Neural cell (in vitro differentiated cells): ENCODE results near the gene CDC45. TPM values are rescaled to one million over a fixed set of nuclear protein-coding genes. Genes with fewer than 3 reads are reported as not detected.

ENCODE experiments used
- H2AFZ ChIP-seq: fragments of 200-600, 300-800 bp; sonication (generic), shearing (Covaris generic); 2 replicates; pipeline ENCODE4 v1.6.0; 2014; ENCODE audit warnings: low read depth, mild to moderate bottlenecking, antibody characterized with exemption, low read length, moderate library complexity
- H3F3A ChIP-seq: fragments of 200-600 bp; shearing (Covaris generic); 2 replicates; pipeline ENCODE4 v1.6.1; 2016; ENCODE audit warnings: mild to moderate bottlenecking, moderate library complexity, mixed read lengths, antibody characterized with exemption, low read length; ENCODE audit not compliant: insufficient read depth, poor library complexity, severe bottlenecking
- H3K27ac ChIP-seq: fragments of 200-600, 300-800 bp; sonication (generic), shearing (Covaris generic); 2 replicates; pipeline ENCODE4 v1.5.1; 2014; ENCODE audit warnings: mild to moderate bottlenecking, low read length, moderate library complexity
- H3K27me3 ChIP-seq: fragments of 300-800, 200-600 bp; sonication (generic), shearing (Covaris generic); 2 replicates; pipeline ENCODE4 v1.6.0; 2014; ENCODE audit warnings: mild to moderate bottlenecking, low read depth, low read length, moderate library complexity; ENCODE audit not compliant: insufficient read depth
- H3K36me3 ChIP-seq: fragments of 300-800, 200-600 bp; sonication (generic), shearing (Covaris generic); 2 replicates; pipeline ENCODE4 v1.5.1; 2014; ENCODE audit warnings: mild to moderate bottlenecking, antibody characterized with exemption, low read length, moderate library complexity; ENCODE audit not compliant: insufficient read depth
- H3K4me2 ChIP-seq: fragments of 300-800, 200-600 bp; sonication (generic), shearing (Covaris generic); 2 replicates; pipeline ENCODE4 v1.6.0; 2014; ENCODE audit warnings: mild to moderate bottlenecking, low read length
- H3K4me3 ChIP-seq: fragments of 300-800, 200-600 bp; sonication (generic), shearing (Covaris generic); 2 replicates; pipeline ENCODE4 v1.5.1; 2014; ENCODE audit warnings: mild to moderate bottlenecking, low read length, moderate library complexity
- H3K79me2 ChIP-seq: fragments of 200-600 bp; shearing (Covaris generic); replicated peaks from 2 replicates; pipeline ENCODE4 v1.6.0; 2014; ENCODE audit warnings: mild to moderate bottlenecking, low read length, moderate library complexity; ENCODE audit not compliant: insufficient read depth
- H3K9ac ChIP-seq: fragments of 300-800, 200-600 bp; sonication (generic), shearing (Covaris generic); 2 replicates; pipeline ENCODE4 v1.6.1; 2016; ENCODE audit warnings: mild to moderate bottlenecking, low read length, mixed read lengths
- H3K9me2 ChIP-seq: fragments of 200-600 bp; shearing (Covaris generic); 2 replicates; pipeline ENCODE4 v1.6.1; 2016; ENCODE audit warnings: mild to moderate bottlenecking, low read length, mixed read lengths; ENCODE audit not compliant: insufficient read depth
- H3K9me3 ChIP-seq: fragments of 200-600, 300-800 bp; sonication (generic), shearing (Covaris generic); 2 replicates; pipeline ENCODE4 v1.6.1; 2016; ENCODE audit warnings: mild to moderate bottlenecking, mixed run types, low read length, moderate library complexity, mixed read lengths
- H4K20me1 ChIP-seq: fragments of 200-600 bp; shearing (Covaris generic); 2 replicates; pipeline ENCODE4 v1.6.1; 2016; ENCODE audit warnings: mild to moderate bottlenecking, mixed run types; ENCODE audit not compliant: insufficient read depth
- EP300 ChIP-seq: fragments of 450-650 bp; conservative IDR thresholded peaks from 2 replicates; pipeline ENCODE4 v1.6.1; 2014; ENCODE audit warnings: antibody characterized with exemption, mild to moderate bottlenecking, moderate library complexity; ENCODE audit not compliant: poor library complexity, severe bottlenecking
- EZH2 ChIP-seq: fragments of 200-600, 300-800 bp; shearing (Covaris generic), sonication (generic); IDR thresholded peaks from 2 replicates; pipeline ENCODE4 v1.6.1; 2014; ENCODE audit warnings: antibody characterized with exemption, low read length, borderline replicate concordance, mild to moderate bottlenecking; ENCODE audit not compliant: insufficient read depth, poor library complexity, severe bottlenecking
- MXI1 ChIP-seq: fragments of 450-650 bp; conservative IDR thresholded peaks from 2 replicates; pipeline ENCODE4 v1.6.1; 2014; ENCODE audit warnings: antibody characterized with exemption, mild to moderate bottlenecking; ENCODE audit not compliant: poor library complexity, severe bottlenecking
- POLR2AphosphoS5 ChIP-seq: IDR thresholded peaks from 2 replicates; pipeline ENCODE4 v1.6.1; 2012
- RAD21 ChIP-seq: fragments of 450-650 bp; conservative IDR thresholded peaks from 2 replicates; pipeline ENCODE4 v1.6.1; 2014; ENCODE audit warnings: antibody characterized with exemption, mild to moderate bottlenecking, moderate library complexity
- SMC3 ChIP-seq: fragments of 450-650 bp; conservative IDR thresholded peaks from 2 replicates; pipeline ENCODE4 v1.6.1; 2014; ENCODE audit warnings: antibody characterized with exemption, mild to moderate bottlenecking, moderate library complexity; ENCODE audit not compliant: poor library complexity
- TAF1 ChIP-seq: IDR thresholded peaks from 2 replicates; pipeline ENCODE4 v1.6.1; 2012; ENCODE audit warnings: low read depth
- polyA plus RNA-seq: library from polyadenylated mRNA; depleted of rRNA; stranded (reverse); fragments of >200 nt; gene quantifications from 2 replicates; pipeline ENCODE4 v1.2.3, GENCODE V29; 2014
- TF ChIP-seq, protein P1 (sequence below): fragments of 450-650 bp; IDR thresholded peaks from 2 replicates; pipeline ENCODE4 v1.5.1; 2014; ENCODE audit warnings: antibody characterized with exemption, mild to moderate bottlenecking, moderate library complexity; ENCODE audit not compliant: poor library complexity, severe bottlenecking
- TF ChIP-seq, protein P2 (sequence below): IDR thresholded peaks from 2 replicates; pipeline ENCODE4 v1.6.1; 2012; ENCODE audit warnings: borderline replicate concordance

The CDC45 gene
- polyA plus RNA-seq, 1 donor from 2014 or later: 3.2 TPM

DNA sequence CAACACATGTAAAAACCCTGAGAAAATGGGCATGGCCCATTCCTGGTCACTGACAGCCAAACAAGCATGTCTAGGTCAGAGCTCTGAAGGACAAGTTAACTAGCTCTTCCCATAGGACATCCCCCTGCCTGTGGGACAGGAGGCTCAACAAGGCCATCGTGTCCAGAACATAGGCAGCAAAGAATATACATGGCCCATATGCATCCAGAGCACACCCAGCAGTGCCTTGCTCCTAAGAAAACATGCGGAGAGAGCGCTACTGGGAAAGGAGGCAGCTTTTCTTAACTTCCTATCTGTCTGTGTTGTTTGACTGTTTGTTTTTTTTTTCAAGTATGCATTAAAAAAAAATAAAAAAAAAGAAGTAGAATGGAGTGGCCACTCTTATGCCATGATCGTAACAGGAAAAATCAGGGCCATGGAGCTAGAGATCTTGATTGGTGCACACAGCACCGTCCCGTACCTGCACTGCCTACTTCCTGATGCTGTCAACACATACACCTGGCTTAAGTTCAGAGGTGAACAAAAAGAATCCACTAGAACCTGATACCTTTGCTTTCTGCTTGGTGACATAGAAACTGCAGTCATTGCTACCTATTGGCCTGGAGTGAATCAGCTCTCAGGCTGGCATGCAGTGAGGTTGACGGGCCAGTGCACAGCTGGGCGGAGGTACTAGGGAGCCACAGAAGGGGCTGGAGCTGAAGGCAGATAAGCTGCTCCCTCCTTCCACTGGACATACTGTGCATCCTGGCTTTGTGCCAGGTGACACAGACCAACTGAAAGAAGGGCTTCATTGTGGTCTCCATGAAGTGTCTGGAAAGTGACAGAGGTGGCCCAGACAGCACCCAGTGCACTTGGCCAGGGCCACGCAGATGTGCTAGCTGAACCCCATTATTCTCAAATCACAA lies 12.6 kb upstream of the CDC45 start:
- Histone ChIP-seq H3K79me2 (no peaks in the 10 kb centered on the region), H3K9me3 (no peaks in the 10 kb centered on the region), H2AFZ (no peak overlapping the region), H3K36me3 (no peaks in the 10 kb centered on the region), H3K27me3 (no peaks in the 10 kb centered on the region), H3K9ac (no peak overlapping the region), H3F3A (no peaks in the 10 kb centered on the region), H3K9me2 (no peaks in the 10 kb centered on the region), H3K4me2 (no peak overlapping the region), H3K4me3 (no peak overlapping the region), H3K27ac (no peak overlapping the region), H4K20me1 (no peaks in the 10 kb centered on the region)
- TF ChIP-seq RAD21 (no peak), EP300 (no peak), EZH2 (no peak), MXI1 (no peak), TAF1 (no peak), SMC3 (no peak), POLR2AphosphoS5 (no peak)
- TF ChIP-seq, protein P1, sequence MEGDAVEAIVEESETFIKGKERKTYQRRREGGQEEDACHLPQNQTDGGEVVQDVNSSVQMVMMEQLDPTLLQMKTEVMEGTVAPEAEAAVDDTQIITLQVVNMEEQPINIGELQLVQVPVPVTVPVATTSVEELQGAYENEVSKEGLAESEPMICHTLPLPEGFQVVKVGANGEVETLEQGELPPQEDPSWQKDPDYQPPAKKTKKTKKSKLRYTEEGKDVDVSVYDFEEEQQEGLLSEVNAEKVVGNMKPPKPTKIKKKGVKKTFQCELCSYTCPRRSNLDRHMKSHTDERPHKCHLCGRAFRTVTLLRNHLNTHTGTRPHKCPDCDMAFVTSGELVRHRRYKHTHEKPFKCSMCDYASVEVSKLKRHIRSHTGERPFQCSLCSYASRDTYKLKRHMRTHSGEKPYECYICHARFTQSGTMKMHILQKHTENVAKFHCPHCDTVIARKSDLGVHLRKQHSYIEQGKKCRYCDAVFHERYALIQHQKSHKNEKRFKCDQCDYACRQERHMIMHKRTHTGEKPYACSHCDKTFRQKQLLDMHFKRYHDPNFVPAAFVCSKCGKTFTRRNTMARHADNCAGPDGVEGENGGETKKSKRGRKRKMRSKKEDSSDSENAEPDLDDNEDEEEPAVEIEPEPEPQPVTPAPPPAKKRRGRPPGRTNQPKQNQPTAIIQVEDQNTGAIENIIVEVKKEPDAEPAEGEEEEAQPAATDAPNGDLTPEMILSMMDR: no peak
- TF ChIP-seq, protein P2, sequence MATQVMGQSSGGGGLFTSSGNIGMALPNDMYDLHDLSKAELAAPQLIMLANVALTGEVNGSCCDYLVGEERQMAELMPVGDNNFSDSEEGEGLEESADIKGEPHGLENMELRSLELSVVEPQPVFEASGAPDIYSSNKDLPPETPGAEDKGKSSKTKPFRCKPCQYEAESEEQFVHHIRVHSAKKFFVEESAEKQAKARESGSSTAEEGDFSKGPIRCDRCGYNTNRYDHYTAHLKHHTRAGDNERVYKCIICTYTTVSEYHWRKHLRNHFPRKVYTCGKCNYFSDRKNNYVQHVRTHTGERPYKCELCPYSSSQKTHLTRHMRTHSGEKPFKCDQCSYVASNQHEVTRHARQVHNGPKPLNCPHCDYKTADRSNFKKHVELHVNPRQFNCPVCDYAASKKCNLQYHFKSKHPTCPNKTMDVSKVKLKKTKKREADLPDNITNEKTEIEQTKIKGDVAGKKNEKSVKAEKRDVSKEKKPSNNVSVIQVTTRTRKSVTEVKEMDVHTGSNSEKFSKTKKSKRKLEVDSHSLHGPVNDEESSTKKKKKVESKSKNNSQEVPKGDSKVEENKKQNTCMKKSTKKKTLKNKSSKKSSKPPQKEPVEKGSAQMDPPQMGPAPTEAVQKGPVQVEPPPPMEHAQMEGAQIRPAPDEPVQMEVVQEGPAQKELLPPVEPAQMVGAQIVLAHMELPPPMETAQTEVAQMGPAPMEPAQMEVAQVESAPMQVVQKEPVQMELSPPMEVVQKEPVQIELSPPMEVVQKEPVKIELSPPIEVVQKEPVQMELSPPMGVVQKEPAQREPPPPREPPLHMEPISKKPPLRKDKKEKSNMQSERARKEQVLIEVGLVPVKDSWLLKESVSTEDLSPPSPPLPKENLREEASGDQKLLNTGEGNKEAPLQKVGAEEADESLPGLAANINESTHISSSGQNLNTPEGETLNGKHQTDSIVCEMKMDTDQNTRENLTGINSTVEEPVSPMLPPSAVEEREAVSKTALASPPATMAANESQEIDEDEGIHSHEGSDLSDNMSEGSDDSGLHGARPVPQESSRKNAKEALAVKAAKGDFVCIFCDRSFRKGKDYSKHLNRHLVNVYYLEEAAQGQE: no peak

DNA sequence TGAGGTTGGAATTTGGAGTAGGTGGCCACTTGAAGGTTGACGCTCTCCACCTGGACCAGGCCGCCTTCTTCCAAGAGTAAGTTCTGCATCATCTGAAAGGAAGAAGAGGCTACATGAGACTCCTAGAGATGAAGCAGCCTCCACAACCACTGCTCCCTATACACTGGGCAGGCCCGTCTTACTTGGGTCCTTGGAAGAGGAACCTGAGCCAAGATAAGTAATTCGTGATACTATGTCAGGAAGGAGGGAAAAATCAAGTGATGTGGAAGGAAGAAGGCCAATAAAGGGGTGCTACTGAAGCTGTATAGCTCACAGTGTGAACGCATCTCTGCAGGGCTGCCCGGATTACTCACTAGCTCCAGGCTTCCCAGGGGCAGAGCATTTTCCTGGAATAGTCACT lies 11.8 kb upstream of the CDC45 start:
- no peaks in the 10 kb centered on the region for H3K79me2 ChIP-seq

More for the DNA sequence above, 11.8 kb upstream of the CDC45 start:
- Histone ChIP-seq H3K27ac (no peak overlapping the region), H3K9ac (no peak overlapping the region), H2AFZ (no peak overlapping the region), H3K9me2 (no peaks in the 10 kb centered on the region), H4K20me1 (no peaks in the 10 kb centered on the region), H3F3A (no peaks in the 10 kb centered on the region), H3K36me3 (peaks cover under 1% of the 10 kb centered on the region), H3K4me3 (no peak overlapping the region), H3K27me3 (no peaks in the 10 kb centered on the region), H3K9me3 (no peaks in the 10 kb centered on the region), H3K4me2 (no peak overlapping the region)
- TF ChIP-seq, protein P2: no peak
- TF ChIP-seq EZH2: no peak
- TF ChIP-seq, protein P1: no peak
